ENCODE measurements around the gene MS4A18. TPM values are rescaled to one million over a fixed set of nuclear protein-coding genes. Genes with fewer than 3 reads are reported as not detected.

The MS4A18 gene
- total and polyA plus RNA-seq, 2 donors (not counting 3 experiments of a cell fraction or from before 2014, with no cell fraction given) = not detected

DNA sequence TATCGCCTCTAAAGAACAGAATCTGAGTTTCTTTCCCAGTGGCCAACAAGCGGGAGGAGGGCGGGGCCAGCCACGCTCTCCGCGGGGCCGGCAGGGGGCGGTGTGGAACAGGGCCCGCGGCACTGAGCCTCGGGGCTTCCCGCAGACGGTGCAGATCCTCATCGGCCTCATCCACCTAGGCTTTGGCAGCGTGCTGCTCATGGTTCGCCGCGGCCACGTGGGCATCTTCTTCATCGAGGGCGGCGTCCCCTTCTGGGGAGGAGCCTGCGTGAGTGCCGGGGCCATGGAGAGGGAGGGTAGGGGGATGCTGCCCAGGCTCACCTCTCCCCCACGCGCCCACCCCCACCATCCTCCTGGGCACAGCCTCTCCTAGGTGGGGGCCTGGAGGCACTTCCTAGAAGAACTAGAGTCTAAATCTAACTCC lies 42.9 kb downstream of the MS4A18 start:
- Histone ChIP-seq H3K9ac (replicated peaks; ENCODE audit: extremely low read depth, insufficient read depth, low read length) (no peak overlapping the region), H3K79me2 (ENCODE audit: control insufficient read depth, insufficient read depth, low read length) (no peaks in the 10 kb centered on the region), H3K27ac (ENCODE audit: insufficient read depth, low read depth, low read length) (no peak overlapping the region), H3K4me3 (replicated peaks in 1 of 3; ENCODE audit: insufficient read depth in 1 of 3, low read depth in 1 of 3, low read length in 3 of 3) (no peak overlapping the region), H3K9me1 (replicated peaks; ENCODE audit: control insufficient read depth, extremely low read depth, insufficient read depth, low read length) (no peaks in the 10 kb centered on the region), H3K4me2 (ENCODE audit: insufficient read depth, low read length) (no peak overlapping the region), H3K4me1 (ENCODE audit: control insufficient read depth, extremely low read depth, insufficient read depth, low read length) (peaks cover 5% of the 10 kb centered on the region), H2AFZ (ENCODE audit: low read depth, low read length) (no peak overlapping the region), H3K36me3 (ENCODE audit: control insufficient read depth in 2 of 2, extremely low read depth in 1 of 2, insufficient read depth in 2 of 2, low read length in 2 of 2) (no peaks in the 10 kb centered on the region), H3K9me3 (replicated peaks; ENCODE audit: control insufficient read depth, insufficient read depth, low read length) (no peaks in the 10 kb centered on the region), H3K27me3 (ENCODE audit: control insufficient read depth in 2 of 2, insufficient read depth in 2 of 2, low read length in 2 of 2) (peaks cover 8 to 16% of the 10 kb centered on the region in 2 experiments), H4K20me1 (replicated peaks; ENCODE audit: control insufficient read depth, extremely low read depth, insufficient read depth, low read length) (no peaks in the 10 kb centered on the region)
- ChIA-PET CTCF (interaction anchor here (1.1 to 3.6 kb wide), 5 partner anchors 9 to 120 kb away, joined by 3 to 16 read pairs (median 5); partner anchors contain the start of gene MS4A15), POLR2A (no interaction called here)
- dilution Hi-C loops (cut with MboI; ENCODE audit: extremely low pct_ligation_motif_present, low sequenced_read_pairs) (no loop called here), intact Hi-C loops (cut with micrococcal nuclease) (no loop called here)
- FAIRE-seq = no peak
- no TSS peak for BruUV-seq (replicated peaks)
- TF ChIP-seq EZH2 (IDR thresholded peaks at IDR 0.05; ENCODE audit: borderline replicate concordance, low read depth, low read length, severe bottlenecking) (no peak), CTCF (IDR thresholded peaks at IDR 0.05; ENCODE audit: extremely low read depth in 1 of 2, insufficient read depth in 1 of 2, low read depth in 1 of 2, low read length in 2 of 2) (peak; percentile 73 to 81)
- DNase-seq (ENCODE audit: low read depth, low spot score) = peak; percentile 16

GRCh38 chr11:60768202-60768601 lies 43.7 kb downstream of the MS4A18 start:
- CTCF ChIA-PET = interaction anchor here (1.1 to 5.3 kb wide), 5 partner anchors 8 to 131 kb away, joined by 3 to 47 read pairs (median 14); partner anchors contain the start of gene MS4A15
- H3K4me3 ChIP-seq (replicated peaks in 1 of 3; ENCODE audit: insufficient read depth in 1 of 3, low read depth in 1 of 3, low read length in 3 of 3) = no peak overlapping the region
- H3K9me1 ChIP-seq (replicated peaks; ENCODE audit: control insufficient read depth, extremely low read depth, insufficient read depth, low read length) = no peaks in the 10 kb centered on the region
- H4K20me1 ChIP-seq (replicated peaks; ENCODE audit: control insufficient read depth, extremely low read depth, insufficient read depth, low read length) = no peaks in the 10 kb centered on the region
- intact Hi-C loops (cut with micrococcal nuclease) = no loop called here
- H3K9me3 ChIP-seq (replicated peaks; ENCODE audit: control insufficient read depth, insufficient read depth, low read length) = no peaks in the 10 kb centered on the region
- dilution Hi-C loops (cut with MboI; ENCODE audit: extremely low pct_ligation_motif_present, low sequenced_read_pairs) = no loop called here
- no peak for DNase-seq (ENCODE audit: low read depth, low spot score)
- H3K4me1 ChIP-seq (ENCODE audit: control insufficient read depth, extremely low read depth, insufficient read depth, low read length) = peaks cover 5% of the 10 kb centered on the region
- H3K79me2 ChIP-seq (ENCODE audit: control insufficient read depth, insufficient read depth, low read length) = no peaks in the 10 kb centered on the region
- H3K9ac ChIP-seq (replicated peaks; ENCODE audit: extremely low read depth, insufficient read depth, low read length) = no peak overlapping the region
- POLR2A ChIA-PET = no interaction called here
- BruUV-seq (replicated peaks) = no TSS peak
- H3K4me2 ChIP-seq (ENCODE audit: insufficient read depth, low read length) = no peak overlapping the region
- H3K27me3 ChIP-seq (ENCODE audit: control insufficient read depth in 2 of 2, insufficient read depth in 2 of 2, low read length in 2 of 2) = peaks cover 4 to 15% of the 10 kb centered on the region in 2 experiments
- H3K36me3 ChIP-seq (ENCODE audit: control insufficient read depth in 2 of 2, extremely low read depth in 1 of 2, insufficient read depth in 2 of 2, low read length in 2 of 2) = no peaks in the 10 kb centered on the region
- no peak for TF ChIP-seq MYC (IDR thresholded peaks at IDR 0.05; ENCODE audit: low read depth, low read length)
- no peak for TF ChIP-seq JUN (IDR thresholded peaks at IDR 0.05; ENCODE audit: borderline replicate concordance, insufficient read depth, insufficient read length, low read depth)
- TF ChIP-seq EZH2 (IDR thresholded peaks at IDR 0.05; ENCODE audit: borderline replicate concordance, low read depth, low read length, severe bottlenecking) = no peak
- TF ChIP-seq POLR2A (IDR thresholded peaks at IDR 0.05; ENCODE audit: low read depth, low read length) = no peak
- TF ChIP-seq GATA2 (IDR thresholded peaks at IDR 0.05; ENCODE audit: insufficient read depth, insufficient read length, low read depth, low read length) = no peak
- no peak for TF ChIP-seq MAX (IDR thresholded peaks at IDR 0.05; ENCODE audit: insufficient read depth, insufficient read length)
- TF ChIP-seq POLR2AphosphoS5 (IDR thresholded peaks at IDR 0.05; ENCODE audit: insufficient read depth, low read depth, low read length) = no peak
- no peak for TF ChIP-seq FOS (IDR thresholded peaks at IDR 0.05; ENCODE audit: borderline replicate concordance, insufficient read depth, low read length)
- no peak for TF ChIP-seq CTCF (IDR thresholded peaks at IDR 0.05; ENCODE audit: extremely low read depth in 1 of 2, insufficient read depth in 1 of 2, low read depth in 1 of 2, low read length in 2 of 2)
- no peak overlapping the region for H2AFZ ChIP-seq (ENCODE audit: low read depth, low read length)
- FAIRE-seq = no peak
- H3K27ac ChIP-seq (ENCODE audit: insufficient read depth, low read depth, low read length) = no peak overlapping the region

Measured in endothelial cell of umbilical vein (primary cell).